Measurements from ENCODE around the gene FPR1.

The FPR1 gene

GRCh38 chr19:51714848-51715247, 36.8 kb downstream of the FPR1 start:
- no peaks in the 10 kb centered on the region for H3K9me3 ChIP-seq (ENCODE audit: insufficient read depth, low read length)
- H4K20me1 ChIP-seq (ENCODE audit: low read depth, low read length) = no peaks in the 10 kb centered on the region
- H3K4me2 ChIP-seq (ENCODE audit: low read depth, low read length, poor library complexity, severe bottlenecking) = no peak overlapping the region
- no peaks in the 10 kb centered on the region for H3K36me3 ChIP-seq (ENCODE audit: low read length)
- H3K9ac ChIP-seq (ENCODE audit: low read length) = no peak overlapping the region
- no peak overlapping the region for H2AFZ ChIP-seq (ENCODE audit: low read depth, low read length, severe bottlenecking)
- TF ChIP-seq EZH2phosphoT487 (conservative IDR thresholded peaks at IDR 0.05; ENCODE audit: low read length) (no peak), CTCF (IDR thresholded peaks at IDR 0.05; ENCODE audit: insufficient read depth, low read length, poor library complexity, severe bottlenecking) (no peak)
- no peaks in the 10 kb centered on the region for H3K79me2 ChIP-seq (ENCODE audit: insufficient read depth, low read length)
- H3K9me2 ChIP-seq (replicated peaks; ENCODE audit: insufficient read depth, low read length) = no peaks in the 10 kb centered on the region
- no peaks in the 10 kb centered on the region for H3F3A ChIP-seq (ENCODE audit: insufficient read depth)
- H3K27ac ChIP-seq (ENCODE audit: low read depth, low read length) = no peak overlapping the region
- H3K4me3 ChIP-seq (ENCODE audit: insufficient read depth, low read length, poor library complexity, severe bottlenecking) = no peak overlapping the region
- no peaks in the 10 kb centered on the region for H3K27me3 ChIP-seq (ENCODE audit: low read length)

GRCh38 chr19:51713319-51714285, 38.1 kb downstream of the FPR1 start:
- H3K9me3 ChIP-seq (ENCODE audit: insufficient read depth, low read length) = no peaks in the 10 kb centered on the region
- H3K4me2 ChIP-seq (ENCODE audit: low read depth, low read length, poor library complexity, severe bottlenecking) = no peak overlapping the region
- H4K20me1 ChIP-seq (ENCODE audit: low read depth, low read length) = no peaks in the 10 kb centered on the region
- H3K27ac ChIP-seq (ENCODE audit: low read depth, low read length) = no peak overlapping the region
- H3K9ac ChIP-seq (ENCODE audit: low read length) = no peak overlapping the region
- no peaks in the 10 kb centered on the region for H3K79me2 ChIP-seq (ENCODE audit: insufficient read depth, low read length)
- H3K9me2 ChIP-seq (replicated peaks; ENCODE audit: insufficient read depth, low read length) = no peaks in the 10 kb centered on the region
- H3F3A ChIP-seq (ENCODE audit: insufficient read depth) = no peaks in the 10 kb centered on the region
- no peak for TF ChIP-seq EZH2phosphoT487 (conservative IDR thresholded peaks at IDR 0.05; ENCODE audit: low read length)
- TF ChIP-seq CTCF (IDR thresholded peaks at IDR 0.05; ENCODE audit: insufficient read depth, low read length, poor library complexity, severe bottlenecking) = no peak
- no peak overlapping the region for H3K4me3 ChIP-seq (ENCODE audit: insufficient read depth, low read length, poor library complexity, severe bottlenecking)
- no peak overlapping the region for H2AFZ ChIP-seq (ENCODE audit: low read depth, low read length, severe bottlenecking)
- H3K27me3 ChIP-seq (ENCODE audit: low read length) = no peaks in the 10 kb centered on the region
- H3K36me3 ChIP-seq (ENCODE audit: low read length) = no peaks in the 10 kb centered on the region

- no peak overlapping the region for H3K9ac ChIP-seq (ENCODE audit: low read length)
- no peak overlapping the region for H3K4me3 ChIP-seq (ENCODE audit: insufficient read depth, low read length, poor library complexity, severe bottlenecking)
- no peak overlapping the region for H2AFZ ChIP-seq (ENCODE audit: low read depth, low read length, severe bottlenecking)
- H3K4me2 ChIP-seq (ENCODE audit: low read depth, low read length, poor library complexity, severe bottlenecking) = no peak overlapping the region
- H3F3A ChIP-seq (ENCODE audit: insufficient read depth) = no peaks in the 10 kb centered on the region
- no peaks in the 10 kb centered on the region for H4K20me1 ChIP-seq (ENCODE audit: low read depth, low read length)
- H3K79me2 ChIP-seq (ENCODE audit: insufficient read depth, low read length) = no peaks in the 10 kb centered on the region
- H3K27ac ChIP-seq (ENCODE audit: low read depth, low read length) = no peak overlapping the region
- H3K9me2 ChIP-seq (replicated peaks; ENCODE audit: insufficient read depth, low read length) = no peaks in the 10 kb centered on the region
- TF ChIP-seq EZH2phosphoT487 (conservative IDR thresholded peaks at IDR 0.05; ENCODE audit: low read length) = no peak
- TF ChIP-seq CTCF (IDR thresholded peaks at IDR 0.05; ENCODE audit: insufficient read depth, low read length, poor library complexity, severe bottlenecking) = peak; percentile 49
- no peaks in the 10 kb centered on the region for H3K27me3 ChIP-seq (ENCODE audit: low read length)
- no peaks in the 10 kb centered on the region for H3K9me3 ChIP-seq (ENCODE audit: insufficient read depth, low read length)
- H3K36me3 ChIP-seq (ENCODE audit: low read length) = no peaks in the 10 kb centered on the region
Observed at GRCh38 chr19:51712461-51713081, 39.1 kb downstream of the FPR1 start.
